Measurements from ENCODE around the gene MARF1.

MARF1 gene

GRCh38 chr16:15545544-15545943 is 97.4 kb downstream of the MARF1 start:
- H3K4me3 ChIP-seq (ENCODE audit: low read depth, low read length), result no peak overlapping the region
- H2AK5ac ChIP-seq (ENCODE audit: low read length), result no peak overlapping the region
- no peak overlapping the region for H2BK120ac ChIP-seq (ENCODE audit: insufficient read depth, low read length, poor library complexity)
- no peak overlapping the region for H3K18ac ChIP-seq (ENCODE audit: low read length)
- H3K27ac ChIP-seq (ENCODE audit: low read depth, low read length), result no peak overlapping the region
- no peaks in the 10 kb centered on the region for H3K79me2 ChIP-seq (ENCODE audit: control insufficient read depth, insufficient read depth, low read length, poor library complexity)
- H3K79me1 ChIP-seq (ENCODE audit: low read length), result no peaks in the 10 kb centered on the region
- H3K4me2 ChIP-seq (ENCODE audit: low read length), result no peak overlapping the region
- no CpG with 5 or more reads among the region's 2 CpGs for WGBS (ENCODE audit: extremely low coverage, insufficient coverage, insufficient read length)
- H4K12ac ChIP-seq (ENCODE audit: low read depth, low read length), result no peak overlapping the region
- H2BK5ac ChIP-seq (ENCODE audit: low read depth, low read length, poor library complexity), result no peak overlapping the region
- no peak for DNase-seq
- H3K36me3 ChIP-seq (ENCODE audit: control insufficient read depth in 1 of 2, insufficient read depth in 2 of 2, low read length in 2 of 2), result no peaks in the 10 kb centered on the region
- no peak overlapping the region for H2BK12ac ChIP-seq (ENCODE audit: low read length)
- no peak overlapping the region for H3K4ac ChIP-seq (ENCODE audit: low read depth, low read length)
- no peaks in the 10 kb centered on the region for H3K27me3 ChIP-seq (ENCODE audit: insufficient read depth, low read length)
- H3K14ac ChIP-seq (ENCODE audit: low read length), result no peak overlapping the region
- H4K8ac ChIP-seq (ENCODE audit: low read depth, low read length), result no peak overlapping the region
- no peak overlapping the region for H3K23ac ChIP-seq (ENCODE audit: low read length)
- no peak overlapping the region for H3K9ac ChIP-seq (ENCODE audit: low read length)
- H3K9me3 ChIP-seq (ENCODE audit: insufficient read depth, low read depth, low read length), result peaks cover 9% of the 10 kb centered on the region
- H4K91ac ChIP-seq (ENCODE audit: low read depth, low read length), result no peak overlapping the region
- no peak overlapping the region for H2AFZ ChIP-seq (ENCODE audit: insufficient read depth, low read length, poor library complexity)
- H3K4me1 ChIP-seq (ENCODE audit: control insufficient read depth in 1 of 2, insufficient read depth in 2 of 2, low read length in 2 of 2), result no peaks in the 10 kb centered on the region

GRCh38 chr16:15544405-15544804 is 98.5 kb downstream of the MARF1 start:
- Histone ChIP-seq H2BK5ac (ENCODE audit: low read depth, low read length, poor library complexity) (no peak overlapping the region), H4K8ac (ENCODE audit: low read depth, low read length) (no peak overlapping the region), H3K14ac (ENCODE audit: low read length) (no peak overlapping the region), H3K79me2 (ENCODE audit: control insufficient read depth, insufficient read depth, low read length, poor library complexity) (no peaks in the 10 kb centered on the region), H3K36me3 (ENCODE audit: control insufficient read depth in 1 of 2, insufficient read depth in 2 of 2, low read length in 2 of 2) (no peaks in the 10 kb centered on the region), H3K4ac (ENCODE audit: low read depth, low read length) (no peak overlapping the region), H3K18ac (ENCODE audit: low read length) (no peak overlapping the region), H2AK5ac (ENCODE audit: low read length) (no peak overlapping the region), H2BK12ac (ENCODE audit: low read length) (no peak overlapping the region), H3K9me3 (ENCODE audit: insufficient read depth, low read depth, low read length) (peaks cover 9% of the 10 kb centered on the region), H3K4me3 (ENCODE audit: low read depth, low read length) (no peak overlapping the region), H3K27me3 (ENCODE audit: insufficient read depth, low read length) (no peaks in the 10 kb centered on the region), H3K79me1 (ENCODE audit: low read length) (no peaks in the 10 kb centered on the region), H3K23ac (ENCODE audit: low read length) (no peak overlapping the region), H3K27ac (ENCODE audit: low read depth, low read length) (no peak overlapping the region), H2BK120ac (ENCODE audit: insufficient read depth, low read length, poor library complexity) (no peak overlapping the region), H4K91ac (ENCODE audit: low read depth, low read length) (no peak overlapping the region), H3K4me2 (ENCODE audit: low read length) (no peak overlapping the region), H3K4me1 (ENCODE audit: control insufficient read depth in 1 of 2, insufficient read depth in 2 of 2, low read length in 2 of 2) (no peaks in the 10 kb centered on the region), H4K12ac (ENCODE audit: low read depth, low read length) (no peak overlapping the region), H3K9ac (ENCODE audit: low read length) (no peak overlapping the region), H2AFZ (ENCODE audit: insufficient read depth, low read length, poor library complexity) (no peak overlapping the region)
- no peak for DNase-seq
- no CpG with 5 or more reads among the region's 5 CpGs for WGBS (ENCODE audit: extremely low coverage, insufficient coverage, insufficient read length)

Data from trophoblast cell (in vitro differentiated cells and primary cell).